H1 (cell line): ENCODE measurements around the gene FBH1. TPM values are rescaled to one million over a fixed set of nuclear protein-coding genes. Genes with fewer than 3 reads are reported as not detected.

ENCODE experiments used
- CTCF ChIA-PET: fragments of 300-600 bp; sonication (Branson Sonifier 250); formaldehyde crosslinking; loops from one replicate; lab custom pipeline; 2021; ENCODE audit not compliant: partially characterized antibody; lab: Charles Lee
- POLR2A ChIA-PET: fragments of 300-600 bp; sonication (Branson Sonifier 250); formaldehyde crosslinking; loops from one replicate; lab custom pipeline; 2021; ENCODE audit warnings: inconsistent platforms; ENCODE audit not compliant: partially characterized antibody; lab: Charles Lee
- DNase-seq, 2 experiments: peaks; one replicate each; pipeline versions ENCODE4 v3.0.0 to v3.0.0-alpha.2; 2010 to 2022; ENCODE audit warnings: low spot score in 2 of 2, low read depth in 1 of 2, mixed read lengths in 1 of 2
- FAIRE-seq: peaks from 2 replicates; lab custom pipeline; 2011; peaks lifted over from hg19 to GRCh38; lab: Jason Lieb, UNC
- H2AFZ ChIP-seq: 2 replicates; pipeline ENCODE4 v1.8.1; 2012; ENCODE audit warnings: low read length, inconsistent platforms
- H2AK5ac ChIP-seq: 2 replicates; pipeline ENCODE4 v1.6.1; 2013; ENCODE audit warnings: low read depth, low read length
- H2BK120ac ChIP-seq: replicated peaks from 2 replicates; pipeline ENCODE3; 2013; ENCODE audit warnings: low read depth, low read length, inconsistent platforms
- H2BK12ac ChIP-seq: 2 replicates; pipeline ENCODE4 v1.6.1; 2013; ENCODE audit warnings: low read depth, low read length
- H2BK15ac ChIP-seq: 2 replicates; pipeline ENCODE4 v1.6.1; 2013; ENCODE audit warnings: low read length
- H2BK20ac ChIP-seq: 2 replicates; pipeline ENCODE4 v1.6.1; 2013; ENCODE audit warnings: low read length
- H2BK5ac ChIP-seq: 2 replicates; pipeline ENCODE4 v1.6.1; 2013; ENCODE audit warnings: low read depth, low read length
- H3K14ac ChIP-seq: 2 replicates; pipeline ENCODE4 v1.6.1; 2013; ENCODE audit warnings: inconsistent platforms; ENCODE audit not compliant: insufficient read length
- H3K18ac ChIP-seq: 2 replicates; pipeline ENCODE4 v1.6.1; 2013; ENCODE audit warnings: low read length; ENCODE audit errors: extremely low read depth
- H3K23ac ChIP-seq: 2 replicates; pipeline ENCODE4 v1.6.1; 2013; ENCODE audit warnings: inconsistent platforms; ENCODE audit not compliant: insufficient read length
- H3K23me2 ChIP-seq: 2 replicates; pipeline ENCODE4 v1.6.1; 2013; ENCODE audit warnings: low read depth, low read length
- H3K27ac ChIP-seq: 2 replicates; pipeline ENCODE4 v1.6.1; 2011; ENCODE audit warnings: low read depth, low read length, inconsistent platforms
- H3K27me3 ChIP-seq, 4 experiments: replicated peaks in 1 of 4; 1 replicate in 1 of 4; 2 replicates in 3 of 4; pipeline versions ENCODE4 v1.6.1 to v1.8.1; 2011 to 2013; ENCODE audit warnings: low read length in 3 of 4, mild to moderate bottlenecking in 3 of 4, inconsistent platforms in 2 of 4, mixed read lengths in 2 of 4, moderate library complexity in 1 of 4; ENCODE audit not compliant: control insufficient read depth in 3 of 4, insufficient read depth in 3 of 4; ENCODE audit errors: extremely low read depth in 1 of 4
- H3K36me3 ChIP-seq, 4 experiments: 2 replicates each; pipeline versions ENCODE4 v1.6.1 to v1.8.1; 2011 to 2013; ENCODE audit warnings: mild to moderate bottlenecking in 4 of 4, low read length in 3 of 4, moderate library complexity in 2 of 4, control low read depth in 1 of 4, inconsistent platforms in 1 of 4; ENCODE audit not compliant: insufficient read depth in 4 of 4, control insufficient read depth in 2 of 4
- H3K4ac ChIP-seq: replicated peaks from 2 replicates; pipeline ENCODE3; 2013; ENCODE audit warnings: low read length, low read depth, mixed read lengths, inconsistent platforms; ENCODE audit not compliant: insufficient read length
- H3K4me1 ChIP-seq, 4 experiments: replicated peaks in 1 of 4; 1 replicate in 1 of 4; 2 replicates in 3 of 4; pipeline versions ENCODE4 v1.6.1 to v1.8.1; 2011 to 2013; ENCODE audit warnings: low read length in 3 of 4, inconsistent platforms in 2 of 4, mixed read lengths in 1 of 4; ENCODE audit not compliant: insufficient read depth in 4 of 4, control insufficient read depth in 3 of 4
- H3K4me2 ChIP-seq, 2 experiments: 2 replicates each; pipeline versions ENCODE4 v1.6.1 to v1.8.1; 2011 to 2013; ENCODE audit warnings: low read depth in 2 of 2, low read length in 2 of 2, control low read depth in 1 of 2, inconsistent platforms in 1 of 2, mild to moderate bottlenecking in 1 of 2; ENCODE audit not compliant: insufficient read depth in 1 of 2
- H3K4me3 ChIP-seq, 4 experiments: fragments of 200-600, 300-600 bp in 1 of 4; sonication (generic), shearing (Covaris generic), sonication (Bioruptor Twin) in 1 of 4; 2 replicates each; pipeline versions ENCODE4 v1.5.1 to v1.8.1; 2011 to 2016; ENCODE audit warnings: low read length in 4 of 4, low read depth in 3 of 4, control low read depth in 2 of 4, inconsistent platforms in 2 of 4, mild to moderate bottlenecking in 2 of 4, mixed read lengths in 1 of 4, moderate library complexity in 1 of 4; ENCODE audit not compliant: insufficient read depth in 2 of 4; ENCODE audit errors: extremely low read depth in 1 of 4
- H3K56ac ChIP-seq: replicated peaks from 2 replicates; pipeline ENCODE3; 2013; ENCODE audit warnings: low read depth, mild to moderate bottlenecking, mixed read lengths, low read length, inconsistent platforms; ENCODE audit not compliant: insufficient read length
- H3K79me1 ChIP-seq: 2 replicates; pipeline ENCODE4 v1.6.1; 2013; ENCODE audit warnings: low read depth, low read length, control low read depth
- H3K79me2 ChIP-seq, 2 experiments: 2 replicates each; pipeline versions ENCODE4 v1.6.1 to v1.8.1; 2012 to 2013; ENCODE audit warnings: low read length in 2 of 2, mild to moderate bottlenecking in 2 of 2, inconsistent platforms in 1 of 2; ENCODE audit not compliant: insufficient read depth in 2 of 2, control insufficient read depth in 1 of 2
- H3K9ac ChIP-seq, 4 experiments: replicated peaks in 1 of 4; 1 replicate in 1 of 4; 2 replicates in 3 of 4; pipeline versions ENCODE4 v1.6.1 to v1.8.1; 2011 to 2013; ENCODE audit warnings: low read depth in 3 of 4, low read length in 3 of 4, control low read depth in 2 of 4, mild to moderate bottlenecking in 2 of 4, moderate library complexity in 2 of 4, inconsistent platforms in 1 of 4; ENCODE audit errors: extremely low read depth in 1 of 4
- H3K9me3 ChIP-seq, 2 experiments: 2 replicates each; pipeline versions ENCODE4 v1.6.1 to v1.8.1; 2012 to 2013; ENCODE audit warnings: mild to moderate bottlenecking in 2 of 2, moderate library complexity in 2 of 2, control low read depth in 1 of 2, inconsistent platforms in 1 of 2, low read depth in 1 of 2, low read length in 1 of 2, mixed read lengths in 1 of 2; ENCODE audit not compliant: insufficient read depth in 2 of 2
- H4K20me1 ChIP-seq, 2 experiments: replicated peaks in 1 of 2; 2 replicates each; pipeline versions ENCODE3 to v1.8.1; 2011 to 2013; ENCODE audit warnings: inconsistent platforms in 2 of 2, low read length in 2 of 2, mild to moderate bottlenecking in 1 of 2; ENCODE audit not compliant: insufficient read depth in 2 of 2, control insufficient read depth in 1 of 2
- H4K5ac ChIP-seq: 2 replicates; pipeline ENCODE4 v1.6.1; 2013; ENCODE audit warnings: low read length, low read depth, mixed read lengths, inconsistent platforms; ENCODE audit not compliant: insufficient read length
- H4K8ac ChIP-seq: 2 replicates; pipeline ENCODE4 v1.8.0; 2013; ENCODE audit warnings: mild to moderate bottlenecking, moderate library complexity, low read length, inconsistent platforms; ENCODE audit not compliant: insufficient read depth; ENCODE audit errors: extremely low read depth
- H4K91ac ChIP-seq: replicated peaks from 2 replicates; pipeline ENCODE3; 2013; ENCODE audit warnings: low read length, mixed read lengths, inconsistent platforms; ENCODE audit not compliant: insufficient read length
- CBX5 ChIP-seq: fragments of 300-800, 300-1000 bp; sonication (generic); IDR thresholded peaks from 2 replicates; pipeline ENCODE4 v1.7.1; 2016; ENCODE audit warnings: antibody characterized with exemption, low read length, low read depth
- CBX8 ChIP-seq: fragments of 300-800, 300-1000 bp; sonication (generic); IDR thresholded peaks from 2 replicates; pipeline ENCODE4 v1.7.1; 2016; ENCODE audit warnings: low read depth, low read length, borderline replicate concordance
- CEBPB ChIP-seq: IDR thresholded peaks from 2 replicates; pipeline ENCODE4 v1.6.1; 2012; ENCODE audit warnings: low read depth, low read length
- E2F6 ChIP-seq: IDR thresholded peaks from 2 replicates; pipeline ENCODE4 v1.6.1; 2012; ENCODE audit warnings: inconsistent platforms
- EZH2 ChIP-seq: fragments of 200-600 bp; sonication (generic); IDR thresholded peaks from 2 replicates; pipeline ENCODE4 v1.7.1; 2012; ENCODE audit warnings: low read depth, mild to moderate bottlenecking, moderate library complexity, low read length, inconsistent platforms; ENCODE audit not compliant: severe bottlenecking
- GTF2F1 ChIP-seq: IDR thresholded peaks from 2 replicates; pipeline ENCODE4 v1.6.1; 2012; ENCODE audit warnings: low read depth, low read length, improper control_type of control experiment, borderline replicate concordance
- KDM4A ChIP-seq: IDR thresholded peaks from one replicate; pipeline ENCODE4 v1.7.1; 2012; ENCODE audit warnings: low read depth, mild to moderate bottlenecking, moderate library complexity, low read length, inconsistent platforms; ENCODE audit not compliant: severe bottlenecking
- POLR2A ChIP-seq, 2 experiments: IDR thresholded peaks; 1 replicate in 1 of 2; 2 replicates in 1 of 2; pipeline ENCODE4 v1.6.1; 2011; ENCODE audit warnings: low read depth in 2 of 2, low read length in 2 of 2, mild to moderate bottlenecking in 2 of 2; ENCODE audit errors: control extremely low read depth in 1 of 2
- RBBP5 ChIP-seq: IDR thresholded peaks from 2 replicates; pipeline ENCODE4 v1.7.1; 2012; ENCODE audit warnings: low read depth, mild to moderate bottlenecking, inconsistent platforms, low read length, moderate library complexity, borderline replicate concordance
- SUZ12 ChIP-seq: fragments of 200-600 bp; sonication (generic); IDR thresholded peaks from 2 replicates; pipeline ENCODE4 v1.6.1; 2012; ENCODE audit warnings: mild to moderate bottlenecking, inconsistent platforms, low read length, moderate library complexity, mixed read lengths
- WGBS, 2 experiments: shearing (Covaris generic) in 1 of 2; methylation state at CpG; one replicate each; pipeline versions ENCODE4 v1.1.6 to v1.1.7; 2013 to 2015; ENCODE audit warnings: low lambda C conversion rate in 2 of 2, mixed read lengths in 2 of 2, inconsistent platforms in 1 of 2, low coverage in 1 of 2, missing lambda C conversion rate in 1 of 2; ENCODE audit not compliant: insufficient replicate concordance in 2 of 2, insufficient coverage in 1 of 2, insufficient read length in 1 of 2; ENCODE audit errors: extremely low coverage in 1 of 2, missing lambda C conversion rate in 1 of 2; 5-methylcytosine and 5-hydroxymethylcytosine counted together
- polyA plus RNA-seq, 7 experiments: library from polyadenylated mRNA; depleted of rRNA in 3 of 7; stranded (reverse) in 5 of 7; unstranded in 2 of 7; fragments of >200 nt in 5 of 7; fragments of 200-250 nt in 2 of 7; gene quantifications; 1 replicate in 5 of 7; 2 replicates in 1 of 7; 4 replicates in 1 of 7; pipeline versions ENCODE4 v1.2.1 to v1.2.3, GENCODE V29; 2011 to 2013; ENCODE audit warnings: missing spikeins in 2 of 7, mixed read lengths in 2 of 7
- total RNA-seq: library from RNA; stranded (reverse); fragmentation: NEBNext Ultra II Directional; extraction: Animal tissue kit (Norgen Biotek cat#: 25700); gene quantifications from 2 replicates; pipeline ENCODE4 v1.2.1, GENCODE V29; 2021

FBH1 gene
- total and polyA plus RNA-seq, 2 of the 8 experiments (the other 6 are each of a cell fraction or from before 2014, with no cell fraction given), result 31.1 to 51.8 TPM

GRCh38 chr10:5976512-5977470 lies 86.7 kb downstream of the FBH1 start:
- H3K36me3 ChIP-seq, result no peaks in the 10 kb centered on the region
- DNase-seq (peak in 1 of 2 experiments; percentile 79), FAIRE-seq (no peak)
- no peak overlapping the region for H3K56ac ChIP-seq
- H2BK5ac ChIP-seq, result peak overlapping the region; percentile 44; the same call in 1 of the 2 replicates
- CTCF ChIA-PET, result interaction anchor here (0.6 to 2.4 kb wide), 4 partner anchors 47 to 120 kb away, joined by 3 to 6 read pairs (median 4); no protein-coding TSS in a partner anchor
- no peak overlapping the region for H4K5ac ChIP-seq
- no peak overlapping the region; the same call in 1 of the 2 replicates for H4K8ac ChIP-seq
- peaks cover 0 to 2% of the 10 kb centered on the region in 2 experiments for H4K20me1 ChIP-seq
- H2BK20ac ChIP-seq, result no peak overlapping the region
- H3K9me3 ChIP-seq, result no peaks in the 10 kb centered on the region
- H2BK12ac ChIP-seq, result no peak overlapping the region
- H3K23ac ChIP-seq, result no peak overlapping the region
- peak overlapping the region; percentile 77 to 90 for H3K4me2 ChIP-seq
- peak overlapping the region in 3 of 4 experiments; percentile 13 to 56 (median 38); a peak in 4 of 7 replicates for H3K9ac ChIP-seq
- no peak overlapping the region for H2BK120ac ChIP-seq
- no peaks in the 10 kb centered on the region for H3K79me2 ChIP-seq
- peaks cover 3 to 43% (median 36%) of the 10 kb centered on the region in 4 experiments for H3K27me3 ChIP-seq
- peaks cover 14% of the 10 kb centered on the region for H3K23me2 ChIP-seq
- no peak overlapping the region for H2BK15ac ChIP-seq
- H3K18ac ChIP-seq, result no peak overlapping the region; the same call in 1 of the 2 replicates
- no peak overlapping the region for H3K4ac ChIP-seq
- H3K79me1 ChIP-seq, result no peaks in the 10 kb centered on the region
- no peak overlapping the region for H2AK5ac ChIP-seq
- H3K27ac ChIP-seq, result no peak overlapping the region
- peaks cover 0 to 3% (median 1%) of the 10 kb centered on the region in 4 experiments; a peak in 2 of 7 replicates for H3K4me1 ChIP-seq
- peak overlapping the region; percentile 75 to 80 (median 79) for H3K4me3 ChIP-seq
- 4% methylated on average over 34 of the region's 82 CpGs; no CpG with 5 or more reads in 1 of the 2 experiments for WGBS, 2 experiments
- H3K14ac ChIP-seq, result no peak overlapping the region
- H2AFZ ChIP-seq, result no peak overlapping the region; the same call in 1 of the 2 replicates
- POLR2A ChIA-PET, result interaction anchor here (0.7 to 2.1 kb wide), 8 partner anchors 10 to 226 kb away, joined by 3 to 6 read pairs (median 3); partner anchors contain the start of genes ANKRD16, FBH1 and PFKFB3
- no peak overlapping the region for H4K91ac ChIP-seq
- TF ChIP-seq KDM4A (no peak), POLR2A (IDR thresholded peaks at IDR 0.05; ENCODE audit: control extremely low read depth in 1 of 2, low read depth in 2 of 2, low read length in 2 of 2) (no peak), GTF2F1 (no peak), EZH2 (peak; percentile 75), RBBP5 (0 out of 2 replicates have a peak, but pooled peaks have one; percentile 37), E2F6 (peak; percentile 62), SUZ12 (peak; percentile 81), CEBPB (no peak), CBX5 (no peak), CBX8 (no peak)
